PC-3 (cell line): ENCODE results near the gene COL9A3. TPM values are rescaled to one million over a fixed set of nuclear protein-coding genes. Genes with fewer than 3 reads are reported as not detected.

Experiments
- ATAC-seq: fragments of 200-7000 bp; cut with Tn5 transposase; 2 replicates; pipeline ENCODE4 v1.9.1; 2020; ENCODE audit warnings: mild to moderate bottlenecking, moderate library complexity
- Bru-seq: library from RNA; stranded (reverse); fragments of 400-500 nt; gene quantifications from one replicate; lab custom pipeline; 2021; lab: Mats Ljungman, UMichigan
- BruChase-seq, 2 experiments: library from RNA; stranded (reverse); fragments of 400-500 nt; gene quantifications; one replicate each; lab custom pipeline; 2021; lab: Mats Ljungman, UMichigan
- BruUV-seq: library from RNA; stranded (reverse); fragments of 400-500 nt; replicated peaks from 2 replicates; lab custom pipeline; 2021; lab: Mats Ljungman, UMichigan
- CTCF ChIA-PET: fragments of 300-600 bp; sonication (Branson Sonifier 250); formaldehyde crosslinking; loops from one replicate; lab custom pipeline; 2022; ENCODE audit warnings: antibody characterized with exemption; lab: Charles Lee
- POLR2A ChIA-PET: fragments of 300-600 bp; sonication (Branson Sonifier 250); formaldehyde crosslinking; loops from one replicate; lab custom pipeline; 2022; ENCODE audit warnings: antibody characterized with exemption; ENCODE audit not compliant: unreplicated experiment; lab: Charles Lee
- DNase-seq: peaks from one replicate; pipeline ENCODE4 v3.0.0-alpha.2; 2015
- H2AFZ ChIP-seq: fragments of 300-600 bp; sonication (generic); 2 replicates; pipeline ENCODE4 v1.6.0; 2016; ENCODE audit warnings: antibody characterized with exemption, low read length
- H3F3A ChIP-seq: fragments of 300-600 bp; sonication (generic); one replicate; pipeline ENCODE4 v1.6.0; 2017; ENCODE audit warnings: antibody characterized with exemption, low read length, control low read depth, mild to moderate bottlenecking; ENCODE audit not compliant: unreplicated experiment
- H3K27ac ChIP-seq: fragments of 300-600 bp; sonication (generic); 2 replicates; pipeline ENCODE4 v1.5.1; 2016; ENCODE audit warnings: mild to moderate bottlenecking, low read length
- H3K27me3 ChIP-seq: fragments of 300-600 bp; sonication (generic); 2 replicates; pipeline ENCODE4 v1.6.1; 2016; ENCODE audit warnings: low read length, mixed read lengths
- H3K36me3 ChIP-seq: fragments of 300-600 bp; sonication (generic); 2 replicates; pipeline ENCODE4 v1.6.1; 2016; ENCODE audit warnings: low read depth, mixed run types, low read length, mixed read lengths
- H3K4me1 ChIP-seq: fragments of 300-600 bp; sonication (generic); 2 replicates; pipeline ENCODE4 v1.5.1; 2016; ENCODE audit warnings: low read length; ENCODE audit not compliant: insufficient read depth
- H3K4me2 ChIP-seq: fragments of 300-600 bp; sonication (generic); 2 replicates; pipeline ENCODE4 v1.6.0; 2016; ENCODE audit warnings: low read length
- H3K4me3 ChIP-seq: fragments of 300-600 bp; sonication (generic); 2 replicates; pipeline ENCODE4 v1.5.1; 2016; ENCODE audit warnings: mild to moderate bottlenecking, low read length, mixed read lengths
- H3K79me2 ChIP-seq: fragments of 300-600 bp; sonication (generic); 2 replicates; pipeline ENCODE4 v1.6.1; 2017; ENCODE audit warnings: low read length, mixed read lengths
- H3K9ac ChIP-seq: fragments of 300-600 bp; sonication (generic); 2 replicates; pipeline ENCODE4 v1.6.0; 2016; ENCODE audit warnings: mild to moderate bottlenecking, low read length
- H3K9me2 ChIP-seq: fragments of 300-600 bp; sonication (generic); replicated peaks from 2 replicates; pipeline ENCODE4 v1.6.1; 2016; ENCODE audit warnings: mixed run types, low read length, mixed read lengths
- H3K9me3 ChIP-seq: fragments of 300-600 bp; sonication (generic); 2 replicates; pipeline ENCODE4 v1.6.1; 2016; ENCODE audit warnings: low read length, mixed read lengths
- H4K20me1 ChIP-seq: fragments of 300-600 bp; sonication (generic); 2 replicates; pipeline ENCODE4 v1.6.1; 2016; ENCODE audit warnings: low read length, mixed read lengths
- EZH2 ChIP-seq: fragments of 300-600 bp; sonication (generic); IDR thresholded peaks from one replicate; pipeline ENCODE4 v1.6.1; 2017; ENCODE audit warnings: antibody characterized with exemption, mild to moderate bottlenecking, low read length; ENCODE audit not compliant: unreplicated experiment
- EZH2phosphoT487 ChIP-seq: fragments of 300-600 bp; sonication (generic); IDR thresholded peaks from 2 replicates; pipeline ENCODE4 v1.6.1; 2018; ENCODE audit warnings: mild to moderate bottlenecking, antibody characterized with exemption, low read length, borderline replicate concordance
- intact Hi-C: fragments of 100-400 bp; cut with micrococcal nuclease; formaldehyde crosslinking; loops from 2 replicates; pipeline ENCODE4 v1.9.0; 2023
- long read RNA-seq: library from polyadenylated mRNA; unstranded; transcript quantifications from one replicate; pipeline ENCODE4 v2.0.0, GENCODE V29; 2021; ENCODE audit not compliant: unreplicated experiment
- total RNA-seq: library from RNA; depleted of rRNA; stranded (reverse); fragments of >200 nt; gene quantifications from 2 replicates; pipeline ENCODE4 v1.2.3, GENCODE V29; 2014; rRNA removed
- TF ChIP-seq, protein P1 (sequence below): fragments of 300-600 bp; sonication (generic); conservative IDR thresholded peaks from 2 replicates; pipeline ENCODE4 v1.5.1; 2017; ENCODE audit warnings: antibody characterized with exemption, low read depth, mild to moderate bottlenecking, low read length

The COL9A3 gene
- total RNA-seq: 14.3 and 17.7 TPM in 2 replicates
- percentile 25 among the genes with signal in this experiment for Bru-seq, nascent RNA
- percentile 18 among the genes with signal in this experiment for BruChase-seq, experiment 1, labeled RNA remaining after a 6-hour chase
- BruChase-seq, experiment 2, labeled RNA remaining after a 2-hour chase: percentile 16 among the genes with signal in this experiment
- long read RNA-seq, partial matches to known transcripts: 1 of 8 reads
- long read RNA-seq, other reads (novel, unspliced or antisense): 6 of 8 reads

DNA sequence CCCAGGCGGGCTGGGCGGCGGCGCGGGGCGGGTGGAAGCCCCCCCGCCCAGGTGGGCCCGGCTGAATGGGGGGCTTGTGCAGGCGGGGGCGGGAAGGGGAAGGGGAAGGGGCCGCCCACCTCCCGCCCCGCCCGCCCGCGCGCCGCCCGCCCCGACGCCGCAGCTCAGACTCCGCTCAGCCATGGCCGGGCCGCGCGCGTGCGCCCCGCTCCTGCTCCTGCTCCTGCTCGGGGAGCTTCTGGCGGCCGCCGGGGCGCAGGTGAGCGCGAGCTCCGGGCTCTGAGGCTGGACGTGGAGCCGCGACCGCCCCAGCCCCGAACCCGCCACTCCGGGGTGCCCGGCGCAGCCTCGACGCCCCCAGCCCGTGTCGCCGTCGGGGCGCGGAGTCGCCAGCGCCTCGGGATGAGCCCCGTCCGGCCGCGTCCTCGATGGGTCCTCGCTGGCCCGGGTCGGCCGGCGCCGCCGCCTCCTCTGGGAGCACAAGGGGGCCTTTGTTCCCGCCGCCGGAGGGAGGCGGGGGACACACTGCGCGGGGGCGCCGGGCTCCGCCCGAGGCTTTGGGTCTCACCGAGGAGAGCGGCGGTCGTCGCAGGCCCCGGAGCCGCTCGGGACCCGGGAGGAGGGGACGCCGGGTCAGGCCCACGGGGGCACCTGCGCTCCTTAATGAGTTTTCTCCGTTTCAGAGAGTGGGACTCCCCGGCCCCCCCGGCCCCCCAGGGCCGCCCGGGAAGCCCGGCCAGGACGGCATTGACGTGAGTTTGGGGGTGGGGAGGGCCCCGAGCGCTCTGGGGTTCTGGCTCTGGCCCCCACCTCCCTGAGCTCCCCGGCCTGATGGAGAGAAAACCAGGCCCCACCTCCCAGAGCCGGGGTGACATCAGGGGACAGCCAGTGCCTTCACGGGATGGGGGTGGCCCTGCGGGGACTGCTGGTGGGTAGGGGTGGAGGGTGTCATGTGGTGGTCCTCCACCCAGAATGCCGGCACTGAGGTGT is at the start of gene COL9A3:
COL9A3 (plus strand) TSS at position 167 of the 990 bp plus-strand sequence; CDS start at position 182, 15 bp downstream.
- ChIA-PET CTCF (interaction anchor here (0.8 kb wide), 1 partner anchor 30 kb away, joined by 4 read pairs; no protein-coding TSS in a partner anchor), POLR2A (no interaction called here)
- no peak within 1 kb of the TSS for H3K9ac ChIP-seq
- H3K27ac ChIP-seq: no peak within 1 kb of the TSS
- no peaks in the 10 kb centered on the region for H3K9me2 ChIP-seq
- ATAC-seq: no peak
- H3K4me1 ChIP-seq: peaks cover 33% of the 10 kb centered on the region
- H4K20me1 ChIP-seq: no peaks in the 10 kb centered on the region
- peak within 1 kb of the TSS; percentile 64 for H3K4me3 ChIP-seq
- no peak for DNase-seq
- no peaks in the 10 kb centered on the region for H3K79me2 ChIP-seq
- H3F3A ChIP-seq: no peaks in the 10 kb centered on the region
- H3K9me3 ChIP-seq: no peaks in the 10 kb centered on the region
- no peak for TF ChIP-seq EZH2
- TF ChIP-seq, protein P1, sequence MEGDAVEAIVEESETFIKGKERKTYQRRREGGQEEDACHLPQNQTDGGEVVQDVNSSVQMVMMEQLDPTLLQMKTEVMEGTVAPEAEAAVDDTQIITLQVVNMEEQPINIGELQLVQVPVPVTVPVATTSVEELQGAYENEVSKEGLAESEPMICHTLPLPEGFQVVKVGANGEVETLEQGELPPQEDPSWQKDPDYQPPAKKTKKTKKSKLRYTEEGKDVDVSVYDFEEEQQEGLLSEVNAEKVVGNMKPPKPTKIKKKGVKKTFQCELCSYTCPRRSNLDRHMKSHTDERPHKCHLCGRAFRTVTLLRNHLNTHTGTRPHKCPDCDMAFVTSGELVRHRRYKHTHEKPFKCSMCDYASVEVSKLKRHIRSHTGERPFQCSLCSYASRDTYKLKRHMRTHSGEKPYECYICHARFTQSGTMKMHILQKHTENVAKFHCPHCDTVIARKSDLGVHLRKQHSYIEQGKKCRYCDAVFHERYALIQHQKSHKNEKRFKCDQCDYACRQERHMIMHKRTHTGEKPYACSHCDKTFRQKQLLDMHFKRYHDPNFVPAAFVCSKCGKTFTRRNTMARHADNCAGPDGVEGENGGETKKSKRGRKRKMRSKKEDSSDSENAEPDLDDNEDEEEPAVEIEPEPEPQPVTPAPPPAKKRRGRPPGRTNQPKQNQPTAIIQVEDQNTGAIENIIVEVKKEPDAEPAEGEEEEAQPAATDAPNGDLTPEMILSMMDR: no peak
- H3K36me3 ChIP-seq: no peaks in the 10 kb centered on the region; the same call in 1 of the 2 replicates
- H3K4me2 ChIP-seq: peak within 1 kb of the TSS; percentile 83
- H2AFZ ChIP-seq: peak within 1 kb of the TSS; percentile 48; the same call in 1 of the 2 replicates
- no TSS peak for BruUV-seq
- peaks cover 19% of the 10 kb centered on the region for H3K27me3 ChIP-seq
- intact Hi-C loops: no loop called here

DNA sequence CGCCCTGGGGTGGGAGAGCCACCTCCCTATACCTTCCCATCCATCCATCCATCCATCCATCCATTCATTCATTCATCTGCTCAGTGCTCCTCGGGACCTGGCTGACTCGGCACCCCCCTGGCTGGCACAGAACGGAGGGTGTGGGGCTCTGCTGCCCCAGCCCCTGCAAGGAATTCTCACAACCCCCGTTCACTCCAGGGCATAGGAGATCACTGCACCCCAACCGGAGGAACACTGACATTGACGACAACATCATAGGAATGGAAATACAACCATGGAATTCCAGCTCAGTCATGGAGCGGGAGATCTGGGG is 48.7 kb upstream of the COL9A3 start:
- POLR2A ChIA-PET: interaction anchor here (0.6 kb wide), 1 partner anchor 28 kb away, joined by 8 read pairs; no protein-coding TSS in a partner anchor
- CTCF ChIA-PET: no interaction called here
- no peak overlapping the region for H3K9ac ChIP-seq

More for the DNA sequence above, 48.7 kb upstream of the COL9A3 start:
- Histone ChIP-seq H3K79me2 (no peaks in the 10 kb centered on the region), H3K9me3 (no peaks in the 10 kb centered on the region), H3K4me1 (peaks cover 7% of the 10 kb centered on the region), H3K4me3 (no peak overlapping the region), H3K27me3 (0 out of 2 replicates have a peak, but pooled peaks cover 4% of the 10 kb centered on the region), H3F3A (no peaks in the 10 kb centered on the region), H3K27ac (no peak overlapping the region), H4K20me1 (no peaks in the 10 kb centered on the region), H3K9me2 (no peaks in the 10 kb centered on the region), H3K36me3 (no peaks in the 10 kb centered on the region), H3K4me2 (no peak overlapping the region), H2AFZ (no peak overlapping the region)
- TF ChIP-seq, protein P1: no peak
- TF ChIP-seq EZH2: no peak
- no peak for TF ChIP-seq EZH2phosphoT487
- no TSS peak for BruUV-seq
- no peak for DNase-seq
- intact Hi-C loops: no loop called here
- no peak for ATAC-seq
